ENCODE measurements around the gene FRRS1. TPM values are rescaled to one million over a fixed set of nuclear protein-coding genes. Genes with fewer than 3 reads are reported as not detected.

Gene FRRS1
- total RNA-seq, 1 donor from 2014 or later: 9.1 TPM

GRCh38 chr1:99740141-99740540 is 26.3 kb downstream of the FRRS1 start:
- Histone ChIP-seq H3K4me1 (no peaks in the 10 kb centered on the region), H3K27ac (no peak overlapping the region), H3K27me3 (ENCODE audit: low read depth) (no peaks in the 10 kb centered on the region), H3K4me3 (no peak overlapping the region), H3K9me3 (no peaks in the 10 kb centered on the region), H3K36me3 (peaks cover 34% of the 10 kb centered on the region)
- no peak for DNase-seq
- ATAC-seq: no peak
- no peak for TF ChIP-seq CTCF (IDR thresholded peaks at IDR 0.05)
- intact Hi-C loops (cut with DNase I): no loop called here

- no peak overlapping the region for H3K27ac ChIP-seq
- no peak for ATAC-seq
- DNase-seq: no peak
- no peaks in the 10 kb centered on the region for H3K4me1 ChIP-seq
- peaks cover 30% of the 10 kb centered on the region for H3K36me3 ChIP-seq
- intact Hi-C loops (cut with DNase I): no loop called here
- TF ChIP-seq CTCF (IDR thresholded peaks at IDR 0.05): no peak
- no peaks in the 10 kb centered on the region for H3K27me3 ChIP-seq (ENCODE audit: low read depth)
- no peak overlapping the region for H3K4me3 ChIP-seq
- H3K9me3 ChIP-seq: no peaks in the 10 kb centered on the region
Observed at GRCh38 chr1:99738858-99739465, 27.5 kb downstream of the FRRS1 start.

- peak; percentile 41 to 52 for ATAC-seq
Observed at GRCh38 chr1:99737016-99737415, 29.4 kb downstream of the FRRS1 start.

GRCh38 chr1:99735852-99736251 is 30.6 kb downstream of the FRRS1 start:
- DNase-seq (no peak), ATAC-seq (no peak)
- H3K4me3 ChIP-seq: no peak overlapping the region
- no peaks in the 10 kb centered on the region for H3K4me1 ChIP-seq
- TF ChIP-seq CTCF (IDR thresholded peaks at IDR 0.05): no peak
- H3K36me3 ChIP-seq: peaks cover 18% of the 10 kb centered on the region
- no peaks in the 10 kb centered on the region for H3K9me3 ChIP-seq
- no peaks in the 10 kb centered on the region for H3K27me3 ChIP-seq (ENCODE audit: low read depth)
- intact Hi-C loops (cut with DNase I): no loop called here
- H3K27ac ChIP-seq: no peak overlapping the region

More at GRCh38 chr1:99737016-99737415, 29.4 kb downstream of the FRRS1 start:
- no peaks in the 10 kb centered on the region for H3K27me3 ChIP-seq (ENCODE audit: low read depth)
- H3K9me3 ChIP-seq: no peaks in the 10 kb centered on the region
- no peak overlapping the region for H3K27ac ChIP-seq
- no peak overlapping the region for H3K4me3 ChIP-seq
- intact Hi-C loops (cut with DNase I): no loop called here
- H3K36me3 ChIP-seq: peaks cover 27% of the 10 kb centered on the region
- no peak for DNase-seq
- H3K4me1 ChIP-seq: no peaks in the 10 kb centered on the region
- peak; percentile 39 for TF ChIP-seq CTCF (IDR thresholded peaks at IDR 0.05)

GRCh38 chr1:99731384-99731783 is 35.1 kb downstream of the FRRS1 start:
- DNase-seq: no peak
- no peaks in the 10 kb centered on the region for H3K27me3 ChIP-seq (ENCODE audit: low read depth)
- TF ChIP-seq CTCF (IDR thresholded peaks at IDR 0.05): no peak
- H3K9me3 ChIP-seq: no peaks in the 10 kb centered on the region
- H3K4me3 ChIP-seq: no peak overlapping the region
- no peaks in the 10 kb centered on the region for H3K36me3 ChIP-seq
- no peaks in the 10 kb centered on the region for H3K4me1 ChIP-seq
- intact Hi-C loops (cut with DNase I): no loop called here
- no peak overlapping the region for H3K27ac ChIP-seq
- no peak for ATAC-seq
